Activated CD4-positive, alpha-beta T cell treated with anti-CD3 and anti-CD28 coated beads for 4 hours (primary cell): Measurements from ENCODE around the gene PLA2G4B.

ENCODE experiments used
- DNase-seq, 2 donors: peaks; one replicate each; pipeline ENCODE4 v3.0.0-alpha.2; 2020

PLA2G4B gene, protein sequence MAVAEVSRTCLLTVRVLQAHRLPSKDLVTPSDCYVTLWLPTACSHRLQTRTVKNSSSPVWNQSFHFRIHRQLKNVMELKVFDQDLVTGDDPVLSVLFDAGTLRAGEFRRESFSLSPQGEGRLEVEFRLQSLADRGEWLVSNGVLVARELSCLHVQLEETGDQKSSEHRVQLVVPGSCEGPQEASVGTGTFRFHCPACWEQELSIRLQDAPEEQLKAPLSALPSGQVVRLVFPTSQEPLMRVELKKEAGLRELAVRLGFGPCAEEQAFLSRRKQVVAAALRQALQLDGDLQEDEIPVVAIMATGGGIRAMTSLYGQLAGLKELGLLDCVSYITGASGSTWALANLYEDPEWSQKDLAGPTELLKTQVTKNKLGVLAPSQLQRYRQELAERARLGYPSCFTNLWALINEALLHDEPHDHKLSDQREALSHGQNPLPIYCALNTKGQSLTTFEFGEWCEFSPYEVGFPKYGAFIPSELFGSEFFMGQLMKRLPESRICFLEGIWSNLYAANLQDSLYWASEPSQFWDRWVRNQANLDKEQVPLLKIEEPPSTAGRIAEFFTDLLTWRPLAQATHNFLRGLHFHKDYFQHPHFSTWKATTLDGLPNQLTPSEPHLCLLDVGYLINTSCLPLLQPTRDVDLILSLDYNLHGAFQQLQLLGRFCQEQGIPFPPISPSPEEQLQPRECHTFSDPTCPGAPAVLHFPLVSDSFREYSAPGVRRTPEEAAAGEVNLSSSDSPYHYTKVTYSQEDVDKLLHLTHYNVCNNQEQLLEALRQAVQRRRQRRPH

DNA sequence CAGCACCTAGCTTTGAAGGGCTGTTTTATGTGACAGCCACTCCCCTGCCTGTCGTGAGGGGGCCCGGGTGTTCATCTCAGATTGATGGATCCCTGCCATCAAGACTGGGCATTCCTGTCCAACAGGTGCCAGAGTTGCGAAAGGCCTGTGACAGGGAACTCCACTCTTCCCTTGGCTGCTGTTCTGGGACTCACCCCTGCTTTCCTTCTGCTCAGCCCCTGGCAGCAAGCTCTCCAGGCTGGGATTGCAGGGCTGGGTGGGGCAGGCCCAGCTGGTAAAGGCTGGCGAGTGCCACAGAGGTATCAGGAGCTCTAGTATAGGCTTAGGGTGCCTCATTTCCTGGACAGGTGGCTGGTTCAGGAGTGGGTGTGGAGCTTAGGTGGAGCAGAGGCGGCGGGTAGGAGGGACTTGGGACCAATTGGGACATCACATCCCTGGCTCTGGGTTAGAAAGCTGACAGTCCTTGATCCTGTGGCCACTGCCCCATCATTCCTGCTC lies at the start of gene PLA2G4B:
Gene PLA2G4B (plus strand): TSS at position 448 of the 498 bp plus-strand sequence. CDS start 67 bp downstream, outside the sequence.
- no peak for DNase-seq

DNA sequence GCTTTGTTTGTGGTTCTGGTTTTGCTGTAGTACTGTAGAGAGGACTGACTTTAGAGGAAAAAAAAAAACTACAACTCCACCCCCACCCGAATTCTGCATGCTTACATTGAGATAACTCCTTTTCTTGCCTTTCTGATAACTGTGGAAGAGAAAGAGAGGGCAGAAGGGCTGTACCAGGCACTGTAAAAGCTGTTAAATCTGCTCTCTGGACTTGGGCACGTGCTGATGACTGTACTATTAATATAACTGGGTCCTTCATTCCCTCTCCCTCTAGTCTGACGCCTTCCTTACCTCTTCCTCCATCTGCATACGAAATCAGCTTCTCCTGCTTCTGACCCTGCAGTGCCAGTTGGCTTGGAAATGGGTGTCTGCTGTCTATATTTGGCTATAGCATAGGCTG lies 49.4 kb upstream of the PLA2G4B start:
- DNase-seq: no peak

DNA sequence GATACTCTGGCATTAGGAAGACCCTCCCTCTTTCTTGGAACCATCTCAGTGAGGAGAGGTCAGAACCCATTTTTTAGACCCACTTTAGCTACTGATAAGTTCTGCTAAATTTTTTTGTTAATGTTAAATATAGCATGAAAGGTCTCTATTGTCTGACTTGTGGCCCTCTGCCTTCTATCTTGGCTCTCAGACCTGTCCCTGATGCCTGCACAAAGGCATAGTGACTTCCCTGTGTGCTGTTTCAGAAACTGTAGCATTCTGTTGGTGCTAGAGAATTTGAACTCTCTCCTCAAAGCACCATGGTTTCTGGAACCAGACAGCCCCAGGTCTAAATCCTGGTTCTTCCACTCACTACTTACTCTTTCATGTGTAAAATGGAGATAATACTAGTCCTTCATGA lies 49.0 kb upstream of the PLA2G4B start:
- DNase-seq: no peak

DNA sequence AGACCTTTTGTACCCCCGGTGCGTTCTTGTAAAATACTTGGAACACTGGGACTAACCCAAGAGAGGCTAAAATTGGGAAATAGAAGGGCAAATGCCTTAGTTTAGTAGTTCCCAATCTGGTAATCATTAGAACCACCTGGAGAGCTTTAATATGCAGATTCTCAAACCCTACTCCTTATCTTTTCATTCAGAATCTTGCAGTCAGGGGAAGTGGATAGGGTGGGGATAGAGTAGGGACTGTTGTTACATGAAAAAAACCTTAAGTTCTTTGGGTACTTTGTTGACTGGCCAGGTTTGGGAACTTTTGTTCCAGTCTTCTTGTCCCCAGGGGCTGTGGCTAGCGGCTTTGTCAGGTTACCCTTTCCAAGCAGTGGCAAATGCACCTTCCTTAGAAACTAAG lies 48.5 kb upstream of the PLA2G4B start:
- DNase-seq: no peak

DNA sequence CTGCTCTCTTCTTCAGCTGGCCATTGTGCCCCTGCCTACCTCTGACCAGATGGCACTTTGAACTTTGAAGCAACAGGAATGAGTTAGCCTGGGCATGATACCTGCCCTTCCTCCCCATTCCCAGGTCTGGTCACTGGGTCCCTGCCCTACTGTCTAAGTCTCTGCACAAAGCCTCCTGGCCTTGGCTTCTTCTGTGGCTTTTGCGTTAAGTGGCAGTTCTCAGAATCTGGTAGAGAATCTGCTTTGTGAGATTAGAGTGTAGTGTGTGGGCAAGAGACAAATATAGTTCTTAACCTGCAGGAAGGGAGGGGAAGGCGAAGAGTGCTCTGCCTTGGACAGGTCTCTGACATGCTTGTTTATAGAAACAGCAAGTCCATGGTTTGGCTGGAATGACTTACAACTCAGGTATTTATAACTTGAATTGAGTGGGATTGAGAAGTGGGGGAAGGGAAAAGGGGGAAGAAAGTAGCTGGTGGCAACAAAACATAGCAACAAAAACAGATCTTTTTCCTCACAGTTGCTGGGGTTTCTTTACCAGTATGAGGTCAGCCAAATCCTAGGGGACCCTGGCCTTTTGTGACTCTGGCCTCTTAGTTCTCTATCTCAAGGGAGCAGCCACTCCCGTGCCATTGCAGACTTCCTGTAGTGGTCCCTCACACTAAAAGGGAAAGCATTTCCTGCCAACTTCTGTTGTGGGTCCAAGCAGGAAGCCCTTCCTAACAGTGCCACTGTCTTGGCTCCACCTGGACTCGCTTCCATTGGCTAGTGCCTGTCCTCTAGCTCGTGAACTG lies 47.7 kb upstream of the PLA2G4B start:
- no peak for DNase-seq

DNA sequence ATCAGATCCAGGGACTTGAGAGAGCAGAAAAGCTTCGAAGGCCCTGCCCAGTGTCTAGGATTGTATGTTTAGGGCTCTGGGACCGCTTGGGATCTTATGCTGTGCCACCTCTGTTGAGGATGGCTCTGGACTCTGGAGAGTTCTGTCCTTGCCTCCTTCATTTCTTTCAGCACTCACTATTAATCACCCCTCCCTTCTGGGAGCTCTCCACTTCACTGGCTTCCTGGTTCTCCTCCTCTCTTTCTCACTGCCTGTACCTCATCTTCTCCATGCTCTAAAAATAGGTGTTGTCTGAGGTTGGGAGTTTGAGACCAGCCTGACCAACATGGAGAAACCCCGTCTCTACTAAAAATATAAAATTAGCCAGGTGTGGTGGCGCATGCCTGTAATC lies 47.1 kb upstream of the PLA2G4B start:
- no peak for DNase-seq

DNA sequence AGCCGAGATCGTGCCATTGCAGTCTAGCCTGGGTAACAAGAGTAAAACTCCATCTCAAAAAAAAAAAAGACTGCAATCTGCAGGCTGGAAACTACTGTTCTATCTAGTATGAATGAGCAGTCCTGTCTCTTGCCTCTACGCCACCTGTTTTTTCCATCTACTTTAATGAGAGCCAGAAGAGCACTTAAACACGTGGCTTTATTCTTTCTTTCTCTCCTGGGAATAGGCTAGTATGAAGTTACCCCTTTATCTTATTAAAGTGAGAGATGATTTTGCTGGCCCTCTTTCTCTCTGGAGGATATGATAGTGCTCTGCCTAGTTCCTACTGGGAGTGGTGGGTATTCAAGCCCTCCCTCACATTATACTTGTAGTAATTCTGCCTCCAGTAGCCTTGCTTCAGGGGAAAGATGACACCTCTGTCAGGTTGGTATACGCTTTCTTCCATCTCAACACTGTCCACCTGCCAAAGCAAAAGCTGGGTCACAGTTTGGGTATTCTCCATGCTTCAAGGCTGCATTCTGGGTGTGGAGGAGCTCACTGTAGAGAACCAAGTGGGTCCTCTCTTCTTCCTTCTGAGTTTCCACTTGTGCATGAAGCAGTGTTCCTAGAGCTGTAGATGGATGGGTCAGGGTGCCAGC lies 46.5 kb upstream of the PLA2G4B start:
- no peak for DNase-seq

DNA sequence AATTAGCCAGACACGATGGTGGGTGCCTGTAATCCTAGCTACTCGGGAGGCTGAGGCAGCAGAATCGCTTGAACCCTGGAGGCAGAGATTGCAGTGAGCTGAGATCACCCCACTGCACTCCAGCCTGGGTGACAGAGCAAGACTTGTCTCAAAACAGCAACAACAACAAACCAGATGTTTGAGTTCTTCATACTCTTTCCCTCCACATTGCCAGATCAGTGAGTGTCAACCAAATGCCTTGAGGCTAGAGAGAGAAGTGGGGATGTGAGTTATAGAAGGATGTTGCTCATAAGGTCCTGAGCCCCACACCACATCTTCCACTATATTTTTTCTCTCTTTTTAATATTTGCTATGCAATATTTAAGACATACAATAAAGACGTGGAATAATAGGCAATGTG lies 44.6 kb upstream of the PLA2G4B start:
- DNase-seq: no peak

DNA sequence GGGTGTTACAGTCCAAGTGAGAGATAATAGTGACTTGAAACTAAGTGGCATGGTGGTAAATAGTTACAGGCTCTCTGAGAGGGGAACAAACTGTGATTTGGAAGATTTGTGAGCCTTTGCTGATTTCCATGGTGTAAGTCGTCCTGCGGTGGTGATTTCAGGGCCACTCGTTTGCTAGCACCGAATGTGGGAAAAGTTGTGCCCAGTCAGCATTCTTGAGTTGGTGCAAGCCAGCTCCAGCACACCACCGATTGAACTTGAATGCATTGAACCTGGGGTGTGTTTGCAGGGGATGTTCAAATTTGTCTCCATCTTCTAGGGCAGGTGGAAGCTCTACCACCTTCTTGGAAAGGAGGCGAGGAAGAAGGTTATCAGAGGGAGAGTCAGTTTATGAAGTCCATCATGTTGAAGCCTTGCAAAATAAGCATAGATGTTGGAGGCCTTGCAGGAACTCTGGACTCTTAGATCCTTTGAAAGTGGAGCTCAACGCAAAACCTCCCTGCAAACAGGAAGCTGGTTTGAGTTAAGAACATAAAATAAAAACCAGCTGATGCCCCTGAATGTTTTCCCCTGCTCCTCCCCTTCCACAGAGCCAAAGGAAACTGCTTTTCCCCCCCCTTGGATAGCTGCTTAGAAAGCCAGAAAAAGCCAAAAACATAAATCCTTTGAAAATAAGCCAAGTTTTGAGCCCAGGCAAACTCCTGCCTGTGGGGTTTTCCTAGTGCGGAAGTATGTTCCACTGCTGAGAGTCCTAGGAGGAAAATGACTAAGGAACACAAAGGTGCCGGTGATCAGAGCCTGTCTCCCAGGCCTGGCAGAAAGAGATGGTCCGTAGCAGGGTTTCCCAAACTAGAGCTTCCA lies 42.4 kb upstream of the PLA2G4B start:
- no peak for DNase-seq

DNA sequence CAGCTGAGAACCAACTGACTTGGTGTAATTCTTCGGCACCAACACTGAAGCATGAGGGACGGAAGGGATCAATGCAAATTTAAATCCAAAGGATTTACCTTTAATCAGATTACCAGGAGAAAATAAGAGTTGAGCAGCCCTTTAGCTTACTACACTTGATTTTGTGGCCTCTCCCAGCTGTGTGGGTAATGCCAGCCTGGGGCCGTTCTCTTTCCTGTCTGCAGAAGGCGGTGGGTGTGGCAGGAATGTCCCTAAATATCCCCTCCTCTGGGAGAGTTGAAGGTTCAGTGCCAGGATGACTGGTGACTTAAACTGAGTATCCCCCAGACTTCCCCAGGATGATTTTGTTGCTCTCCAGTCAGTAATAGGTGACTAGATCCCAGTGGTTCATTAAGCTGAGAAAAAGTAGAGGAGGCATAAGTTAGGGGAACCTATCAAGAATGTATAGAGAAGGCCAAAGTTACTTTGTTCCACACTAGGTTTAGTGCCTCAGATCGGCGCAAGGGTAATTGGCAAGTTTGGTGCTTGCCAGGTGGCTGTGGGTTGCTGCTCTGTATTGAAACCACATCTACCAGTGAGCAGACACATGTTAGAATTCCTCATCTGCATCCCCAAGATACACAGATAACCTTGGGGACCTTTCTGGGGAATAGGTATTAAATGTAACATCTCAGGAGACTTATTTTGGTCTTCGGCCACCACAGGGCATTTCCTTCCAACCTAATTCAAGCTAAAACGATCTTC lies 41.3 kb upstream of the PLA2G4B start:
- no peak for DNase-seq

DNA sequence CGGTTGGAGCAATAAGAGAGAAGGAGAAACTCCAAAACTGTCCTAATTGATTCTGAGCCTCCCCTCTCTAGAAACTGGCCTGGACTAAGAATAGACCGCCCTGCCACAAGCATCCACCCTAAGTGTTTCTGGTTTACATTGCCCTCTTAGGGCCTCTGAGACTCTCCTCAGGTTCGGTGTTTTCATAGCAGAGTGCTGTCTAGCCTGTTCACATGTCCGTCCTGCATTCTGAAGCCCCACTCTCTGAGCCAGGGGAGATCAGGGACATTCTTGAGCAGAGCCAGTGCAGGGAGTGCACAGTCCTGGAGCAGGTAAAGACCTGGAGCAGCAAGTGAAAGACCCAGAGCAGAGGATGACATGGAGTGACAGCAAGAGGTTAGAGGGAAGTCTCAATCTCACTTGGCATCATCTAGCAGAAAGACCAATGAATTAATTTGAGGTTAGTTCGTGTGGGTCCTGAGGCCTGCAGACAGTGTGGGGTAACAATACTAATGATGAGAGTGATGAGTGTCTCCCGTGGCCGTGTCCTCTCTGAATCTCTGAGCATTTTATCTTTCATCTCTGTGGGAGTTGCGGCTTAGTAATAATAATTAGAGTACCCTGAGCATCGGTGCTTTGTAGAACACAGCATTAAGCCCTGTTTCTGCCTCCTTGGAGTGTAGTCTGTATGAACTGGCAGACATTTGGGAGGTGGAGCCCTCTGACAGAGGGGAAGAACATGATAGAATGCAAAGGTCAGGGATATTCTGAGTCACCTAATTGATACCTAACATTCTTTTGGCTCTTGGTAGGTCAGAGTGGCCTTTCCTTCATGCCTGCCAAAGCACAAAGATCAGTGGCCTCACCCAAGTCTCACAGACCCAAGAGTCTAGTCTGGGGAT lies 39.8 kb upstream of the PLA2G4B start:
- DNase-seq: no peak

DNA sequence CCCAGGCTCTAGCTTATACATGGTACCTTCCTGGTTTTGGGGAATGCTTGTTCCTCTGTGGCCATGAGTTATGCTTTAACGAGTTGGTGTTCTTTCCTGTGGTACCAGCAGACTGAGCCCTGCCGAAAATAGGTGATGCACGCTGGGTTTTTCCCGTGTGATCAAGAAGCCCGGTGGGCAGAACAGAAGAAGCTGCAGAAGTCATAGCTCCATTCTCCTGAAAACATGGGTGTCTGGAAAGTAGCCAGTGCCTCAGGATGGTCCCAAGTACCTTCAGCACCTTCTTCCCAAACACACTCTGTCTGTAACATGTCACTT lies 39.2 kb upstream of the PLA2G4B start:
- DNase-seq: no peak

DNA sequence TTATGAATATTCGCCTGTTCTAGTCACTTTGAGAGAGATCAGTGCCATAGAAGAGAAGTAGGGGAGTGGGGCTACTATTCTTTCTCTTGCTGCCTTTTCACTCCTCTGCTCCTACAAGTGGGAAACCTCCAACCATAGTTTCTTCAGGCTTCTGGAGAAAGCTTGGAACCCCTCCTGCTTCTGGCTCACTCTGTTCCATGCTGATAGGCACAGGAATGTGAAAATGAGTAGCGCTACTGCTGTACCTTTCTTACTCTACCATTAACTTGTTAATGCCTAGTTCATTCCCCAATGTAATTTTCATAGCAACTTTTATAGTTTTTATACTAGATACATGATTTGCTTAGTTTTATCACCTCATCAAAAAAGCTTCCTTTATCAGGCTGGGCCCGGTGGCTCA lies 37.5 kb upstream of the PLA2G4B start:
- DNase-seq: no peak

DNA sequence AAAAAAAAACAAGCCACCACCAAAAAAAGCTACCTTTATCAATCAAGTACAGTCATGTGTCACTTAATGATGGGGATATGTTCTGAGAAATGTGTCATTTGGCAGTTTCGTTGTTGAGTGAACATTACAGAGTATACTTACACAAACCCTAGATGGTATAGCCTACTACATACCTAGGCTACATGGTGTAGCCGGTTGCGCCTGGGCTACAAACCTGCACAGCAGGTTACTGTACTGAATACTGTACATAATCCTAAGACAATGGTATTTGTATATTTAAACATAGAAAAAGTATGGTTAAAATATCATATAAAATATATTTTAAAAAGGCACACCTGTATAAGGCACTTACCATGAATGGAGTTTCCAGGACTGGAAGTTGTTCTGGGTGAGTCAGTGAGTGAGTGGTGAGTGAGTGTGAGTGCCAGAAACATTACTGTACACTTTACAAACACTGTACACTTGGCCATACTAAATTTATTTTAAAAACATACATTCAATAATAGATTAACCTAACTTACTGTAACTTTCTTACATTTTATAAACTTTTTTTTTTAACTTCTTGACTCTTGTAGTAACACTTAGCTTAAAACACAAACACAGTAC lies 36.7 kb upstream of the PLA2G4B start:
- no peak for DNase-seq

DNA sequence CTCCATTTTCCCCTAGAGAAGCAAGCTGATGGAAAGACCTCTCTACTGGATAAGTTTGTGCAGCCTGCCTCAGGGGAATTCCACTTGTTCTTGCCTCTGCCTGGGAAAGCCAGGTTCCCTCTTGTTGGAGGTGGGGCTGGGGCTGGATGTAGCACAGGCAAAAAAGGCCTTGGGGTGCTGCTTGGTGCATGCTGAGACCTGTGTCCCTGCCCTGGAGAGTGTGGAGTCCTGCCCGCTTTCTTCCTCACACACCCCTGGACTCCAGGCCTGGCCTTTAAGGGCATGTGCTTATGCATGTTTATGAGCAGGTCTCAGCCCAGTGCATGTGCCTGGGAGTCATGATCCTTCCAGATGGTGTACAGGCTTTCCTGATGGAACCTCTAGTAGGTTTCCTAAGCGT lies 34.3 kb upstream of the PLA2G4B start:
- no peak for DNase-seq

DNA sequence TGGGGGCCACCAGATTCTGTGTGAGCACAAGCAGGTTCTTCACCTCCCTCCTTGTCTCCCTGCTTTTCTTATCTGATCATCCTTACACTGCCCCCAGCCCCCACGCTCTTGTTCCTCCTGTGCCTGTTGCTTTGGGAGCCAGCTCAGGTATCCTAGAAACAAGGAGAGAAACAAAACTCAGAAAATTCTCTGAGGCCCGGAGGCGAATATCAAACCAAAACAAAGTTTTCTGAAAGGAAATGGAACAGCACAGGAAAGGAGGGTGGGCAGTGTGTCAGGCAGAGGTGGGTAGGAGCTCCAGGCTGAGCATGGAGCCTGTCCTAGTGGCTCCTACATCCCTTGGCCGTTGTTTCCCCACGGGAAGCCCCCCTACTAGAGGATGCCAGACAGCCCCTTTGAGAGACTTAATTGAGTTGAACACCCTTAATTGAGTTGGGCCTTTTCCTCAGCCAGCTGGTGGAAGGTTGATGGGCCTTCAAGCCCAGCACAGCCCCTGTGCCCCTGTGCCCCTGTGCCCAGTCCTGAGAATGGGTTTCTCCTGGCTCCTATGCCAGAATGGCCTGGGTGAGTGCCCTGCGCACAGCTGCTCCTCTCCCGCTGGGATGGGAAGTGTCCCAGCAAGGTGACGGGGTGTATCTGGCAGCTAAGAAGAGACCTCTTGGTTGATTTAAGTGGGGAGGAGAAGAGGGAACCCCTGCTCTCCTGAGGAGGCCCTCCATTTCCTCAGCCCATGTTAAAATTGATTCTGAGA lies 33.6 kb upstream of the PLA2G4B start:
- DNase-seq: no peak

DNA sequence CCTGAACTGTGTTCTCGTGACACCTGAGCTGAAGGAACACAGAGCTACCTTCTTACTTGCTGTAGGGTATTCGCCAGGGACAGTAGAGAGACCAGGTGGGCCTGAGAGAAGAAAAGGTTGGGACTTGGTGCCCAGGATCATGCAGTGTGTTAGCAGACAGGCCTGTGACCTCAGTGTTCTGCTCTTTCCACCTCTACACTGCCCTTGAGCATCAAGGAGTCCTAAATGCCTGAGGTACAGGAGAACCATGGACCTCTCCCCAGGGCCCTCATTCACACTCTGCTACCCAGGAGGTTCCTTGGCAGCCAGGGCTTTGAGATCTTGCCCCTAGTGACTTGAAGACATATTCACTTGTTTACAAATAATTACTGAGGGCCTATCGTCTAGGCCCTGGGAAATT lies 32.9 kb upstream of the PLA2G4B start:
- no peak for DNase-seq

DNA sequence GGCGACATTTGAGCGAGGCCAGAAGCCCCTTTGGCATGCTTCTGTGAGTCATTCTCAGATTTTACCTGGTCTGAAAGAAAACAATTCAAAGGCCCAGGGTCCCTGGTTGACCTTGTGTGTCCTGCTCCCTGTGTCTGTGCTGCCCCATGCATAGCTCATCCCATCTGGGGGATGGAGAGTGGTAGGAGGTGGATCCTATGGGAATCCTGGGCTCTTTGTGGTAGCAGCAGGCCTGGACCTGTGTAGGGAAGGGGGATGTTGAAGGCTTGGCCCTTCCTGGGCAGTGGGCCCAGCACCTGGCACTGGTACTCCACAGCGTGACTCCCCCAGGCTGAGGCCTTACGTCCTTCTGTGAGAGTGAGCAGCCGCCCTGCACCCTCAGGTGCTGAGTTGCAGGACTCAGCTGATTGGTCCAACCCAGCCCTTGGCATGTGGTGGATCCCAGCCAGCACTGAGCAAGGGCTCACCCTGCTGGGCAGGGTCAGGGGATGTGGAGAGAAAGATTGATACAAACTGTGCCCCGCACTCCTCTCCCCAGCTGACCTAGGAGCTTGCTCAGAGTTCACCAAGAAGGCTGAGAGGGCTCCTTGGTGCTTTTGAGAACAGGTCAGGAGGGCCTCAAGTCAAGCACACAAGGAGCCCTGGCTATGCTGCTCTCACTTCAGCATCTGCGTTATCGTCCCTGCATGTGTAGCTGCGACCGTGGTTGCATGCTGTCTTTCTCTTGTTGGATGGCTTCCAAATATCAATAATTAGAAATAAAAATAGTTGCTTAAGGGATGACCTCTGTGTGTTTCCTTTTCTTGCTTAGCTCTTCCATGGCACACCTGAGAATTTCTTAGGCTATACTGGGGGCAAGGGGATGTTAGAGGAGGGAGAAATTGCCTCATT lies 32.1 kb upstream of the PLA2G4B start:
- no peak for DNase-seq
